Endothelial cell of hepatic sinusoid (primary cell): Measurements from ENCODE around the gene MARK3.

Source experiments
- in situ Hi-C: cut with HindIII; loops from 2 replicates; pipeline ENCODE4 v1.10.0; 2017; ENCODE audit warnings: low sequenced_read_pairs

Gene MARK3

GRCh38 chr14:103509864-103510723 is 124.9 kb downstream of the MARK3 start:
- in situ Hi-C loops, result loop anchor here (5.0 kb wide), 1 partner anchor 42 kb away; no protein-coding TSS in a partner anchor

DNA sequence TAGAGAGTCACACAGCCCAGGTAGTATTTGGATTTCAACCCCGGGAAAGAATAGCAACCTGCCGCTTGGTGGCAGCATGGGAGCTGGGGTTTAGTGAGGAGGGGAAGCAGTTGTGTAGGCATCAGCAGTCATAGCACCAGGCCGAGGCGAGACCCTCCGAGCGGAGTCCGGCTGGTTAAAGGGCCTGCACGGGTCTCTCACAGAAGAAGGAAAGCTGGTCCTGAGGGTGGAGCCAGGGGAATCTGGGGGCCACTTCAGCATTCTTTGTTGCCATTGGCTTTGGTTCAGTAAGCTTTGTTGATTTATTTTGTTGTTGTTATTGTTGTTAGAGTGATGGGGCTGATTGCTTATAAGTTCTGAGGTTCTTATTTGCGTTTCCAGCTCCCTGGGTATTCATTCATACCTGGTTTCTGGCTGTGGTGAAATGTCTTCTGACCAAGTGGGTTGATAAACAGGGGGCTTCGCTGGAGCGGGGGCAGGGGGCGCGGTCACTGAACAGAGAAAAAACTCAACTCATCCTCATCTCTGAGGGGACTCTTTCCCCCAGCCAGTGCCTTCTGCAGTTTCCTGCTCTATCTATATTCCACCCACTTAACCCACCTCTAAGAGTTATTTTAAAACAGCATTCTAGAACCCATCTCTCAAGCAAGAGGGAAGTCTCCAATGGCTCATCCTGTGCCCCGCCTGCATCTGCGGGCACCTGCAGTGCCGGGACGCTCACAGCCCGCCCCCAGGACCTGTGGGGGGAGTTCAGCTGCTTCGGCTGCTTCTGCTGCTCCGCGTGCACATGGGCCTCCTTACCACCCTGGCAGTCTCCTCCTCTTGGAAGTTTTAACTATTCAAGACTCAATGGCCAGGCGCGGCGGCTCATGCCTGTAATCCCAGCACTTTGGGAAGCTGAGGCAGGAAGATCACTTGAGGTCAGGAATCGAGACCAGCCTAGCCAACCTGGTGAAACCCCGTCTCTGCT is 125.8 kb downstream of the MARK3 start:
- in situ Hi-C loops, result loop anchor here (5.0 kb wide), 1 partner anchor 41 kb away; no protein-coding TSS in a partner anchor

DNA sequence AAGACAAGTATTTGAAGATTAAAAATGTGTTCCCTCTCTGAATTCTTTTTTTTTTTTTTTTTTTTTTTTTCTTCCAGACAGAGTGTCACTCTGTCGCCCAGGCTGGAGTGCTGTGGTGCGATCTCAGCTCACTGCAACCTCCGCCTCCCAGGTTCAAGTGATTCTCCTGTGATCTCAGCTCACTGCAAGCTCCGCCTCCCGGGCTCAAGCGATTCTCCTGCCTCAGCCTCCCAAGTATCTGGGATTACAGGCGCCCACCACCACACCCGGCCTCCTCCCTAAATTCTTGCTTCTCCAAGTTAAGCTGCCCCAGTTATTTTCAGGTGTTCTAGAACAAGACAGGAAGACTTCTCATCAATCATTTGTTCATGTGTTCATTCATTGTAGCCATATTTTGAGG is 127.0 kb downstream of the MARK3 start:
- in situ Hi-C loops, result loop anchor here (5.0 kb wide), 1 partner anchor 40 kb away; no protein-coding TSS in a partner anchor

- in situ Hi-C loops, result loop anchor here (5.0 kb wide), 1 partner anchor 39 kb away; no protein-coding TSS in a partner anchor
These were observed 127.7 kb downstream of the MARK3 start for GRCh38 chr14:103512701-103513611.

- in situ Hi-C loops, result loop anchor here (5.0 kb wide), 1 partner anchor 37 kb away; no protein-coding TSS in a partner anchor
These were observed 129.6 kb downstream of the MARK3 start for GRCh38 chr14:103514596-103515421.

GRCh38 chr14:103516426-103517173 is 131.4 kb downstream of the MARK3 start:
- in situ Hi-C loops, result no loop called here

GRCh38 chr14:103517174-103517566 is 132.0 kb downstream of the MARK3 start:
- in situ Hi-C loops, result no loop called here

- in situ Hi-C loops, result no loop called here
These were observed 132.7 kb downstream of the MARK3 start for GRCh38 chr14:103517721-103518421.

DNA sequence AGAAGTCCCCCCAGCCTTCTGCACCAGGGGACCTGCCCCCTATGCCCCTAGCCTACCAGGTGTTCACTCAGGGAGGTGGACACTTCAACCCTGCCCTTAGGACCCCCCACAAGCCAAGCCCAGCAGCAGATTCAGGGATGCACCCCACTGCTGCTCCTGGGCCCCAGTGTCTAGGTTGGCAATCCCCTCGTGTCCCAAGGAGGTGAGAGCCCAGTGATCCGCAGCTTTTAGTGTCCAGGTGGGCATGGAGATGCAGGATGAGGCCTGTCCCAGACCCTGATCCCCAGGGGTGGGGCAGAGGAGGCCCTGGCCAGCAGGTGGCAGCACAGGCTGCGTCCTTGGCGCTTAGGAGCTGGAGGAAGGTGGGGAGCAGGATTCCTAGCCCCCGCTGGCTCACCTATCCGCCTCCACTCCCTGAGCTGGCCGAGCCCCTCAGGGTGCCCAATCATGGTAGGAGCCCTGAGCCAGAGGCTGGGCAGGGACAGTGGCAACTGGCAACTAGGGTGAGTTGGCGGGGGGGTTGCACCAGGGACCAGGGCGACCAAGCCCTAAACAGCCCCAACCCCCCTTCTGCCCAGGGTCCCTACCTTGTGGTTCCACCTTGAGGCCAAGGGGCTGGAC is 133.3 kb downstream of the MARK3 start:
- in situ Hi-C loops, result no loop called here

DNA sequence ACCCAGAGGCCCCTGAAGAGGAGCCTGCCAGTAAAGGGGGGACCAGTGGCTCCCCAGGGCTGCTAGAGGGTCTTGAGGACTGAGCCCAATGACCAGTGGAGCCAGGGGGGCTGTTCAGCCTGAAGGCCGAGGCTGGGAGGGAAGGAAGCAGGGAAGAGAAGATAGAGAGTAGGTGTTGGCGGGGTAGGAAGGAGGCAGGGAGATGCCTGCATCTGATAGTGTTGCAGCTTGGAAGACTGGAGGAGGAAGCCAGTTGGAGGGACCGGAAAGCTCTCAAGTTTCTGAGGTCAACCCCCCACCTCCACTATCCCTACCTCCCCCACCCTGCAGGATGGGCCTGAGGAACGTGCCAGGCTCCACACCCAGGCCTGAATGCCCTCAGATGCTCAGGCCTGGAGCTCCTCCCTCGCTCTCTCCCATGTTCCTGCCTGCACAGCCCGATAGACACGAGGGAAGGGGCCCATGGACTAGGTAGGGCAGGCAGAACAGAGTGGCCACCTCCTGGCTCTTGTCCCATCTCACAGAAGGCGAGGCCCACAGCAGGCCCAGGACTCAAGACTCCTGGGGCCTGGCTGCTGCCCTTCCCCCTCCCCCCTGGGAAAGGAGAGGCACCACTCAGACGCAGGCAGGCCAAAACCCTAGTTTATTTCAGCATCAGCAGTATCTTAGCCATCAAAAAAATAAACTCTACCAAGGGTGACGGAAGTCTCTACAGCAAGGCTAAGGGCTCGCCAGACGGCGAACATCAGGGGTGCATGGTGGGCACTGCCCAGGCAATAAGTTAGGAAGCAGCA is 134.0 kb downstream of the MARK3 start:
- in situ Hi-C loops, result no loop called here

DNA sequence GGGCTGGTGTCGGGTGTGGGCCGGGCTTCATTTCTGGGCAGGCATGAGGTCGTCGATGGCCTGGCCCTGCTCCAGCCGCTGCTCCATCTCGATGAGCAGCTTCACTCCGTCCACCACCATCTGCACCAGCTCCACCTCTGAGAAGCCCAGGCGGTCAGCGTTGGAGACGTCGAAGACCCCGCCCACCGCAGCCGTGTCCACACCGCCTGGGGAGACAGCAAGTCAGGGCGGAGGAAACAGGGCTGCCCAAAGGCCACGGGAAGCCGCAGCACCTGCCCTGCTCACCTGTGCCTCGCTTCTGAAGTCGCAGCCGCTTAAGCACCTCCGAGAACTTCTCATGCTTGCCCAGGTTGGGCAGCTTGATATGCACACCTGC is 134.6 kb downstream of the MARK3 start:
- in situ Hi-C loops, result loop anchor here (5.0 kb wide), 2 partner anchors 43 to 72 kb away; no protein-coding TSS in a partner anchor

GRCh38 chr14:103520269-103520656 is 135.0 kb downstream of the MARK3 start:
- in situ Hi-C loops, result loop anchor here (5.0 kb wide), 2 partner anchors 43 to 72 kb away; no protein-coding TSS in a partner anchor

DNA sequence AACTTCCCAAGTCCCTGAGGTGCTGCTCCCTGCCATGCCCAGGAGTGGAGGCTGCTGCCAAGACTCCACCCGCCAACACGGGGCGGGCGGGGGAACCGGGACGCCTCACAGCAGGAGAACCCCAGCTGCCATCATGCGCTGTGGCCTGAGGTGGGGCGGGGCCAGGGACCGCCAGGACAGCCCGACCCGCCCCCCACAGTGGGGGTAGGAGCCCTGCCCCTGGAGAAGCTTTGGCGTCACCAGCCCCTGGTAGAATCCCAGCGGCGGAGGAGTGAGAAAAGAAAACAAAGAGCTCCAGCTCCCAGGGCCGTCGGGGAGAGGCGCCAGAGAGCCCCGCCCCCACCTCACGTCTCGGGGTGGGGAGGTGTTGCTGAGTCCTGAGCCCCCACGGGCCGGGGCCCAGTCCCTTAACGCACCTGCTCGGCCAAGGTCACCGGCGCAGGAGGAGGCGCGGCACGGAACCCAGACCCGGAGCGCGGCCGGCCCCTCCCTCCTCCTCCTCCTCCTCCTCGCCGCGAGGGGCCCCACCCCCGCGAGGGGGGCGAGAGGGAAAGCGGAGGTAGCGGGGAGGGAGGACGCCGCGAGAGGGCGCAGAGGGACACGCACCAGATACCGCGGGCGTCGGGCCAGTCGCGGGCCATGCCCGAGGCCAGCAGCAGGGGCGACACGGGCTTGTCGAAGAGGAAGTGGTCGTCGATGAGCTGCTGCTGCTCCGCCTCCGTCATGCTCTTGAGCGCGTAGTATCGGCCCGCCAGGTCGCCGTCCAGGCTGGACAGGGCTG is 135.6 kb downstream of the MARK3 start:
- in situ Hi-C loops, result loop anchor here (5.0 kb wide), 2 partner anchors 44 to 71 kb away; no protein-coding TSS in a partner anchor

GRCh38 chr14:103521438-103521950 is 136.3 kb downstream of the MARK3 start:
- in situ Hi-C loops, result loop anchor here (5.0 kb wide), 2 partner anchors 44 to 71 kb away; no protein-coding TSS in a partner anchor

- in situ Hi-C loops, result loop anchor here (5.0 kb wide), 2 partner anchors 45 to 70 kb away; no protein-coding TSS in a partner anchor
These were observed 136.8 kb downstream of the MARK3 start for GRCh38 chr14:103521951-103522563.
